Ascending aorta (tissue), 2 donors: ENCODE measurements around the gene BRPF3. TPM values are rescaled to one million over a fixed set of nuclear protein-coding genes. Genes with fewer than 3 reads are reported as not detected.

Experiments
- DNase-seq, 2 donors: peaks; one replicate each; pipeline ENCODE4 v3.0.0-alpha.2; 2019; ENCODE audit warnings: low spot score in 2 of 2
- H3K27ac ChIP-seq, 2 donors: fragments of 200-600 bp; sonication (generic); one replicate each; pipeline ENCODE4 v1.5.1; 2016 to 2017; ENCODE audit warnings: mild to moderate bottlenecking in 1 of 2
- H3K27me3 ChIP-seq: fragments of 200-600 bp; sonication (generic); one replicate; pipeline ENCODE4 v1.5.1; 2017
- H3K36me3 ChIP-seq, 2 donors: fragments of 200-600 bp; sonication (generic); one replicate each; pipeline ENCODE4 v1.5.1; 2016
- H3K4me1 ChIP-seq, 2 donors: fragments of 200-600 bp; sonication (generic); one replicate each; pipeline ENCODE4 v1.5.1; 2016 to 2017; ENCODE audit warnings: mild to moderate bottlenecking in 1 of 2
- H3K4me3 ChIP-seq, 2 donors: fragments of 200-600 bp; sonication (generic); one replicate each; pipeline ENCODE4 v1.5.1; 2016 to 2017; ENCODE audit warnings: mild to moderate bottlenecking in 1 of 2
- H3K9me3 ChIP-seq, 2 donors: fragments of 200-600 bp; sonication (generic); one replicate each; pipeline ENCODE4 v1.5.1; 2016
- CTCF ChIP-seq, 3 experiments: fragments of 200-600 bp in 2 of 3; fragments of 450-650 bp in 1 of 3; sonication (generic) in 2 of 3; IDR thresholded peaks; one replicate each; pipeline ENCODE4 v1.5.1; 2016 to 2019; ENCODE audit warnings: antibody characterized with exemption in 3 of 3, mild to moderate bottlenecking in 1 of 3, moderate library complexity in 1 of 3
- intact Hi-C: fragments of 100-400 bp; cut with DNase I; formaldehyde crosslinking; loops from one replicate; pipeline ENCODE4 v1.15.1; 2023
- total RNA-seq: library from RNA; depleted of rRNA; stranded (reverse); fragments of >200 nt; gene quantifications from one replicate; pipeline ENCODE4 v1.1.0, GENCODE V29; 2016

Gene BRPF3
- total RNA-seq, 1 donor from 2014 or later: 26.5 TPM

GRCh38 chr6:36223706-36224105 is 27.2 kb downstream of the BRPF3 start:
- Histone ChIP-seq H3K27me3 (no peaks in the 10 kb centered on the region), H3K4me1 (no peaks in the 10 kb centered on the region), H3K36me3 (peaks cover 42 to 74% of the 10 kb centered on the region in 2 donors), H3K27ac (no peak overlapping the region), H3K4me3 (no peak overlapping the region), H3K9me3 (no peaks in the 10 kb centered on the region)
- no peak for DNase-seq
- TF ChIP-seq CTCF (IDR thresholded peaks at IDR 0.05): no peak
- intact Hi-C loops: no loop called here

GRCh38 chr6:36224918-36225461 is 28.4 kb downstream of the BRPF3 start:
- no peak for DNase-seq
- no peaks in the 10 kb centered on the region for H3K27me3 ChIP-seq
- H3K4me1 ChIP-seq: no peaks in the 10 kb centered on the region
- TF ChIP-seq CTCF (IDR thresholded peaks at IDR 0.05): no peak
- no peak overlapping the region for H3K27ac ChIP-seq
- H3K4me3 ChIP-seq: no peak overlapping the region
- intact Hi-C loops: no loop called here
- H3K36me3 ChIP-seq: peaks cover 46 to 74% of the 10 kb centered on the region in 2 donors
- H3K9me3 ChIP-seq: no peaks in the 10 kb centered on the region

- no peak for TF ChIP-seq CTCF (IDR thresholded peaks at IDR 0.05)
- DNase-seq: no peak
- H3K4me3 ChIP-seq: no peak overlapping the region
- no peaks in the 10 kb centered on the region for H3K9me3 ChIP-seq
- no peak overlapping the region for H3K27ac ChIP-seq
- no peaks in the 10 kb centered on the region for H3K27me3 ChIP-seq
- H3K36me3 ChIP-seq: peaks cover 59 to 87% of the 10 kb centered on the region in 2 donors
- H3K4me1 ChIP-seq: no peaks in the 10 kb centered on the region
- intact Hi-C loops: no loop called here
Measured at GRCh38 chr6:36226438-36227047, 30.0 kb downstream of the BRPF3 start.

- intact Hi-C loops: no loop called here
- Histone ChIP-seq H3K27me3 (no peaks in the 10 kb centered on the region), H3K4me1 (no peaks in the 10 kb centered on the region), H3K9me3 (no peaks in the 10 kb centered on the region), H3K27ac (no peak overlapping the region), H3K36me3 (peaks cover 55 to 90% of the 10 kb centered on the region in 2 donors), H3K4me3 (no peak overlapping the region)
- TF ChIP-seq CTCF (IDR thresholded peaks at IDR 0.05): no peak
- DNase-seq: no peak
Measured at GRCh38 chr6:36227379-36228228, 31.1 kb downstream of the BRPF3 start.

- peaks cover 47 to 89% of the 10 kb centered on the region in 2 donors for H3K36me3 ChIP-seq
- H3K4me1 ChIP-seq: no peaks in the 10 kb centered on the region
- H3K4me3 ChIP-seq: no peak overlapping the region
- no peak overlapping the region for H3K27ac ChIP-seq
- TF ChIP-seq CTCF (IDR thresholded peaks at IDR 0.05): no peak
- intact Hi-C loops: no loop called here
- no peak for DNase-seq
- no peaks in the 10 kb centered on the region for H3K9me3 ChIP-seq
- H3K27me3 ChIP-seq: no peaks in the 10 kb centered on the region
Measured at GRCh38 chr6:36229223-36229622, 32.7 kb downstream of the BRPF3 start.
